H9 (cell line): ENCODE data around the gene PPFIBP2. TPM values are rescaled to one million over a fixed set of nuclear protein-coding genes. Genes with fewer than 3 reads are reported as not detected.

Source experiments
- DNase-seq: peaks from one replicate; pipeline ENCODE4 v3.0.0-alpha.2; 2017
- H2AFZ ChIP-seq: one replicate; pipeline ENCODE4 v1.6.1; 2013; ENCODE audit warnings: mild to moderate bottlenecking, low read length, control low read depth, moderate library complexity
- H2AK5ac ChIP-seq: 2 replicates; pipeline ENCODE4 v1.6.1; 2013; ENCODE audit warnings: low read length, control low read depth, mixed read lengths; ENCODE audit not compliant: insufficient read length
- H2BK120ac ChIP-seq: one replicate; pipeline ENCODE4 v1.6.1; 2013; ENCODE audit warnings: low read depth, mild to moderate bottlenecking, low read length, control low read depth, inconsistent platforms; ENCODE audit not compliant: poor library complexity, severe bottlenecking
- H2BK12ac ChIP-seq: 2 replicates; pipeline ENCODE4 v1.6.1; 2013; ENCODE audit warnings: low read length, control low read depth, mixed read lengths, low read depth; ENCODE audit not compliant: insufficient read length
- H2BK15ac ChIP-seq: 2 replicates; pipeline ENCODE4 v1.6.1; 2013; ENCODE audit warnings: low read depth, low read length, control low read depth
- H2BK20ac ChIP-seq: one replicate; pipeline ENCODE4 v1.6.1; 2013; ENCODE audit warnings: low read depth, mild to moderate bottlenecking, low read length, control low read depth, inconsistent platforms; ENCODE audit not compliant: poor library complexity, severe bottlenecking
- H2BK5ac ChIP-seq: 2 replicates; pipeline ENCODE4 v1.6.1; 2013; ENCODE audit warnings: low read length, control low read depth, mixed read lengths; ENCODE audit not compliant: insufficient read length
- H3K14ac ChIP-seq: 2 replicates; pipeline ENCODE4 v1.6.1; 2013; ENCODE audit warnings: low read length, control low read depth; ENCODE audit not compliant: insufficient read depth
- H3K18ac ChIP-seq: 2 replicates; pipeline ENCODE4 v1.6.1; 2013; ENCODE audit warnings: low read depth, mild to moderate bottlenecking, mixed read lengths, low read length, control low read depth; ENCODE audit not compliant: insufficient read length
- H3K23ac ChIP-seq: 2 replicates; pipeline ENCODE4 v1.6.1; 2013; ENCODE audit warnings: low read length, control low read depth, mixed read lengths, low read depth; ENCODE audit not compliant: insufficient read length
- H3K23me2 ChIP-seq: 2 replicates; pipeline ENCODE4 v1.6.1; 2013; ENCODE audit warnings: low read depth, mild to moderate bottlenecking, mixed read lengths, low read length, control low read depth; ENCODE audit not compliant: insufficient read length, poor library complexity, severe bottlenecking
- H3K27ac ChIP-seq: 2 replicates; pipeline ENCODE4 v1.5.1; 2013; ENCODE audit warnings: low read length, control low read depth, mixed read lengths, low read depth; ENCODE audit not compliant: insufficient read length
- H3K27me3 ChIP-seq: 2 replicates; pipeline ENCODE4 v1.6.1; 2013; ENCODE audit warnings: low read length, control low read depth, inconsistent platforms; ENCODE audit not compliant: insufficient read depth
- H3K4ac ChIP-seq: 2 replicates; pipeline ENCODE4 v1.6.1; 2013; ENCODE audit warnings: low read depth, mild to moderate bottlenecking, control low read depth, inconsistent platforms, low read length, moderate library complexity
- H3K4me1 ChIP-seq: 2 replicates; pipeline ENCODE4 v1.6.1; 2013; ENCODE audit warnings: low read length, control low read depth, inconsistent platforms; ENCODE audit not compliant: insufficient read depth
- H3K4me2 ChIP-seq: 2 replicates; pipeline ENCODE4 v1.6.1; 2013; ENCODE audit warnings: low read length, control low read depth, mixed read lengths; ENCODE audit not compliant: insufficient read length, insufficient read depth
- H3K56ac ChIP-seq: 2 replicates; pipeline ENCODE4 v1.6.1; 2013; ENCODE audit warnings: low read depth, mild to moderate bottlenecking, mixed read lengths, low read length, control low read depth; ENCODE audit not compliant: insufficient read length
- H3K79me1 ChIP-seq: 2 replicates; pipeline ENCODE4 v1.6.1; 2013; ENCODE audit warnings: low read depth, mild to moderate bottlenecking, moderate library complexity, low read length, control low read depth, inconsistent platforms; ENCODE audit not compliant: insufficient read depth, poor library complexity, severe bottlenecking
- H3K79me2 ChIP-seq: 2 replicates; pipeline ENCODE4 v1.6.1; 2013; ENCODE audit warnings: low read length, control low read depth, inconsistent platforms; ENCODE audit not compliant: insufficient read depth
- H3K9ac ChIP-seq: 2 replicates; pipeline ENCODE4 v1.6.1; 2013; ENCODE audit warnings: low read length, control low read depth, mixed read lengths; ENCODE audit not compliant: insufficient read length; ENCODE audit errors: extremely low read depth
- H3K9me3 ChIP-seq: one replicate; pipeline ENCODE4 v1.6.1; 2013; ENCODE audit warnings: low read depth, low read length, inconsistent platforms; ENCODE audit not compliant: control insufficient read depth
- H3T11ph ChIP-seq: one replicate; pipeline ENCODE4 v1.6.1; 2013; ENCODE audit warnings: mild to moderate bottlenecking, low read length, control low read depth, inconsistent platforms
- H4K20me1 ChIP-seq: one replicate; pipeline ENCODE4 v1.6.1; 2013; ENCODE audit not compliant: control insufficient read depth, insufficient read length, insufficient read depth
- H4K5ac ChIP-seq: 2 replicates; pipeline ENCODE4 v1.6.1; 2013; ENCODE audit warnings: low read depth, mild to moderate bottlenecking, mixed read lengths, low read length, control low read depth; ENCODE audit not compliant: insufficient read length
- H4K8ac ChIP-seq: replicated peaks from 2 replicates; pipeline ENCODE4 v1.6.1; 2013; ENCODE audit warnings: low read length, control low read depth, mixed read lengths, low read depth; ENCODE audit not compliant: insufficient read length
- H4K91ac ChIP-seq: 2 replicates; pipeline ENCODE4 v1.6.1; 2013; ENCODE audit warnings: low read depth, mild to moderate bottlenecking, moderate library complexity, mixed read lengths, low read length, control low read depth; ENCODE audit not compliant: insufficient read length
- H3K27ac Mint-ChIP-seq, 3 experiments: 2 replicates in 2 of 3; 3 replicates in 1 of 3; pipeline ENCODE4 v1.8.0; 2020 to 2021; ENCODE audit warnings: mixed read lengths in 3 of 3, mild to moderate bottlenecking in 1 of 3, moderate library complexity in 1 of 3
- H3K27me3 Mint-ChIP-seq: 2 replicates; pipeline ENCODE4 v1.8.0; 2021; ENCODE audit warnings: low read depth, mild to moderate bottlenecking, moderate library complexity, mixed read lengths
- H3K36me3 Mint-ChIP-seq, 3 experiments: 2 replicates in 2 of 3; 3 replicates in 1 of 3; pipeline ENCODE4 v1.8.0; 2020 to 2021; ENCODE audit warnings: low read depth in 3 of 3, mixed read lengths in 3 of 3; ENCODE audit not compliant: insufficient read depth in 1 of 3
- H3K4me1 Mint-ChIP-seq, 2 experiments: 2 replicates each; pipeline ENCODE4 v1.8.0; 2020; ENCODE audit warnings: mixed read lengths in 2 of 2
- H3K4me3 Mint-ChIP-seq, 2 experiments: 2 replicates in 1 of 2; 3 replicates in 1 of 2; pipeline ENCODE4 v1.8.0; 2020 to 2021; ENCODE audit warnings: mild to moderate bottlenecking in 2 of 2, mixed read lengths in 2 of 2, moderate library complexity in 1 of 2
- H3K9me3 Mint-ChIP-seq, 2 experiments: 2 replicates in 1 of 2; 3 replicates in 1 of 2; pipeline ENCODE4 v1.8.0; 2020; ENCODE audit warnings: mild to moderate bottlenecking in 2 of 2, mixed read lengths in 2 of 2, moderate library complexity in 1 of 2
- CTCF ChIP-seq: fragments of 200-600 bp; sonication (generic); conservative IDR thresholded peaks from 3 replicates; pipeline ENCODE4 v1.8.0; 2021; ENCODE audit warnings: antibody characterized with exemption, mild to moderate bottlenecking
- WGBS: extraction: QIAGEN DNeasy Blood & Tissue Kit; methylation state at CpG from one replicate; pipeline ENCODE4 v1.1.7; 2013; ENCODE audit warnings: missing lambda C conversion rate, low lambda C conversion rate, mixed read lengths; ENCODE audit not compliant: insufficient read length; ENCODE audit errors: extremely low coverage; 5-methylcytosine and 5-hydroxymethylcytosine counted together
- total RNA-seq: library from RNA; stranded (reverse); gene quantifications from 2 replicates; pipeline ENCODE4 v1.2.1, GENCODE V29; 2021

PPFIBP2 gene
- total RNA-seq, 1 experiment from 2014 or later: 8.3 TPM

- Histone ChIP-seq H2BK15ac (no peak overlapping the region), H3K56ac (no peak overlapping the region), H3K79me1 (no peaks in the 10 kb centered on the region), H3K79me2 (no peaks in the 10 kb centered on the region), H3K27me3 (no peaks in the 10 kb centered on the region), H2AFZ (no peak overlapping the region), H3K23me2 (no peaks in the 10 kb centered on the region), H3K23ac (no peak overlapping the region), H2AK5ac (no peak overlapping the region), H3K4me2 (no peak overlapping the region), H3K14ac (no peak overlapping the region), H2BK5ac (no peak overlapping the region), H2BK12ac (no peak overlapping the region), H3T11ph (no peak overlapping the region), H3K4me1 (peaks cover 5% of the 10 kb centered on the region; the same call in 1 of the 2 replicates), H4K5ac (no peak overlapping the region), H4K20me1 (no peaks in the 10 kb centered on the region), H3K9me3 (no peaks in the 10 kb centered on the region), H3K27ac (no peak overlapping the region), H3K18ac (no peak overlapping the region), H2BK20ac (no peak overlapping the region), H4K91ac (no peak overlapping the region), H2BK120ac (no peak overlapping the region), H3K4ac (no peak overlapping the region), H4K8ac (no peak overlapping the region), H3K9ac (no peak overlapping the region)
- peaks cover 0 to 8% of the 10 kb centered on the region in 2 experiments; a peak in 3 of 5 replicates for H3K9me3 Mint-ChIP-seq
- H3K36me3 Mint-ChIP-seq: peaks cover 11 to 14% (median 14%) of the 10 kb centered on the region in 3 experiments
- DNase-seq: no peak
- H3K4me3 Mint-ChIP-seq: no peak overlapping the region
- WGBS: no CpG with 5 or more reads among the region's 1 CpG
- no peak overlapping the region for H3K27ac Mint-ChIP-seq
- peaks cover 21 to 22% of the 10 kb centered on the region in 2 experiments for H3K4me1 Mint-ChIP-seq
- no peaks in the 10 kb centered on the region; the same call in 1 of the 2 replicates for H3K27me3 Mint-ChIP-seq
- TF ChIP-seq CTCF: no peak
Measured at GRCh38 chr11:7567311-7567710, 53.5 kb downstream of the PPFIBP2 start.
